ENCODE results near the gene ZNF732. TPM values are rescaled to one million over a fixed set of nuclear protein-coding genes. Genes with fewer than 3 reads are reported as not detected.

Gene ZNF732
- total and polyA plus RNA-seq, 2 donors (not counting 1 experiment from before 2014, with no cell fraction given), result 0.33 TPM; not detected in 1

DNA sequence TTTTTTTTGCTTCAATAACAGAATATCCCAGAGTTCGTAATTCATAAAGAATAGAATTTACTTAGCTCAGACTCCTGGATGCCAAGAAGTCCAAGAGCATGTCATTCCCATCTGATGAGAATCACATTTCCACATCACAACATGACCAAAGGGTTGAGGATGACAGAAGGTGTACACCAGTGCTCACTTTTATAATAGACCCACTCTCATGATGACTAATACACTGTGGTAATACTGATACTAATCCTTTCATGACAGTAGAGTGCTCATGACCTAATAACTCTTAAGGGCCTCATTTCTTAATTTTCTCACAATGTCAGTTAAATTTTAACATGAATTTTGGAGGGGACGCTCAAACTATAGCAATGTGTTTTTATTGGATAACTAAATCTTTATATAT, 69.2 kb downstream of the ZNF732 start:
- no peak for DNase-seq (ENCODE audit: low read depth in 2 of 2)
- Histone ChIP-seq H3K27ac (ENCODE audit: insufficient read depth, low read length) (no peak overlapping the region), H3K4me1 (ENCODE audit: control insufficient read depth, extremely low read depth, insufficient read depth, low read length) (no peaks in the 10 kb centered on the region), H3K9me3 (ENCODE audit: control insufficient read depth, insufficient read depth, low read depth, low read length) (no peaks in the 10 kb centered on the region), H3K4me2 (ENCODE audit: extremely low read depth, insufficient read depth, low read length) (no peak overlapping the region), H2AFZ (ENCODE audit: low read length) (no peak overlapping the region), H3K79me2 (ENCODE audit: control insufficient read depth, insufficient read depth, low read length) (no peaks in the 10 kb centered on the region), H3K4me3 (replicated peaks in 1 of 4; ENCODE audit: control extremely low read depth in 1 of 4, insufficient read depth in 1 of 4, low read depth in 3 of 4, low read length in 4 of 4) (no peak overlapping the region), H3K9ac (ENCODE audit: insufficient read depth, low read length) (no peak overlapping the region), H4K20me1 (ENCODE audit: control insufficient read depth, extremely low read depth, insufficient read depth, low read length) (no peaks in the 10 kb centered on the region), H3K27me3 (ENCODE audit: control insufficient read depth, insufficient read depth, low read length) (no peaks in the 10 kb centered on the region), H3K36me3 (ENCODE audit: control insufficient read depth, insufficient read depth, low read length) (no peaks in the 10 kb centered on the region)
- TF ChIP-seq EZH2 (IDR thresholded peaks at IDR 0.05; ENCODE audit: low read length, missing control alignments), result no peak
- TF ChIP-seq, protein P1, sequence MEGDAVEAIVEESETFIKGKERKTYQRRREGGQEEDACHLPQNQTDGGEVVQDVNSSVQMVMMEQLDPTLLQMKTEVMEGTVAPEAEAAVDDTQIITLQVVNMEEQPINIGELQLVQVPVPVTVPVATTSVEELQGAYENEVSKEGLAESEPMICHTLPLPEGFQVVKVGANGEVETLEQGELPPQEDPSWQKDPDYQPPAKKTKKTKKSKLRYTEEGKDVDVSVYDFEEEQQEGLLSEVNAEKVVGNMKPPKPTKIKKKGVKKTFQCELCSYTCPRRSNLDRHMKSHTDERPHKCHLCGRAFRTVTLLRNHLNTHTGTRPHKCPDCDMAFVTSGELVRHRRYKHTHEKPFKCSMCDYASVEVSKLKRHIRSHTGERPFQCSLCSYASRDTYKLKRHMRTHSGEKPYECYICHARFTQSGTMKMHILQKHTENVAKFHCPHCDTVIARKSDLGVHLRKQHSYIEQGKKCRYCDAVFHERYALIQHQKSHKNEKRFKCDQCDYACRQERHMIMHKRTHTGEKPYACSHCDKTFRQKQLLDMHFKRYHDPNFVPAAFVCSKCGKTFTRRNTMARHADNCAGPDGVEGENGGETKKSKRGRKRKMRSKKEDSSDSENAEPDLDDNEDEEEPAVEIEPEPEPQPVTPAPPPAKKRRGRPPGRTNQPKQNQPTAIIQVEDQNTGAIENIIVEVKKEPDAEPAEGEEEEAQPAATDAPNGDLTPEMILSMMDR (conservative IDR thresholded peaks at IDR 0.05 in 1 of 2, IDR thresholded peaks at IDR 0.05 in 1 of 2; ENCODE audit: low read depth in 1 of 2, low read length in 2 of 2), result no peak

DNA sequence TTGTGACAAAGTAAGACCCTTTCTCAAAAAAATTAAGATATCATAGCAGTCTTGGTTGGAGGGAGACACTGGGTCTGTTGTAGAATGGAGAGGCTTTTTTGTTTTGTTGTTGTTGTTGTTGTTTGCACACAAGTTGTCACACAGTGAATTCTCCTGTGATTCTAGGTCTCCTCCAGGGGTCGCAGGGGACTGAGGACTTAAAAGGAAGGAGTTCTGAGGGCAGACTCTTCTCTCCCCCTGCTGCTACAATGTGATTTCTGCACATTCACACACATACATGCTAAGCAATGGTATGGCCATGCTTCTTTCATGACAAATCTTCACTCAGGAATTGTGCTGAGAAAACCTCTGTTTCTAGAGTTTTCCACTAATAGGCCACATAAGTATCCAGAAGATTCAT, 71.1 kb downstream of the ZNF732 start:
- Histone ChIP-seq H2AFZ (ENCODE audit: low read length) (no peak overlapping the region), H3K36me3 (ENCODE audit: control insufficient read depth, insufficient read depth, low read length) (no peaks in the 10 kb centered on the region), H3K4me2 (ENCODE audit: extremely low read depth, insufficient read depth, low read length) (no peak overlapping the region), H3K4me1 (ENCODE audit: control insufficient read depth, extremely low read depth, insufficient read depth, low read length) (no peaks in the 10 kb centered on the region), H3K27me3 (ENCODE audit: control insufficient read depth, insufficient read depth, low read length) (no peaks in the 10 kb centered on the region), H3K4me3 (replicated peaks in 1 of 4; ENCODE audit: control extremely low read depth in 1 of 4, insufficient read depth in 1 of 4, low read depth in 3 of 4, low read length in 4 of 4) (no peak overlapping the region), H3K79me2 (ENCODE audit: control insufficient read depth, insufficient read depth, low read length) (no peaks in the 10 kb centered on the region), H3K27ac (ENCODE audit: insufficient read depth, low read length) (no peak overlapping the region), H4K20me1 (ENCODE audit: control insufficient read depth, extremely low read depth, insufficient read depth, low read length) (no peaks in the 10 kb centered on the region), H3K9ac (ENCODE audit: insufficient read depth, low read length) (no peak overlapping the region), H3K9me3 (ENCODE audit: control insufficient read depth, insufficient read depth, low read depth, low read length) (no peaks in the 10 kb centered on the region)
- no peak for DNase-seq (ENCODE audit: low read depth in 2 of 2)
- no peak for TF ChIP-seq EZH2 (IDR thresholded peaks at IDR 0.05; ENCODE audit: low read length, missing control alignments)
- TF ChIP-seq, protein P1 (conservative IDR thresholded peaks at IDR 0.05 in 1 of 2, IDR thresholded peaks at IDR 0.05 in 1 of 2; ENCODE audit: low read depth in 1 of 2, low read length in 2 of 2), result no peak

DNA sequence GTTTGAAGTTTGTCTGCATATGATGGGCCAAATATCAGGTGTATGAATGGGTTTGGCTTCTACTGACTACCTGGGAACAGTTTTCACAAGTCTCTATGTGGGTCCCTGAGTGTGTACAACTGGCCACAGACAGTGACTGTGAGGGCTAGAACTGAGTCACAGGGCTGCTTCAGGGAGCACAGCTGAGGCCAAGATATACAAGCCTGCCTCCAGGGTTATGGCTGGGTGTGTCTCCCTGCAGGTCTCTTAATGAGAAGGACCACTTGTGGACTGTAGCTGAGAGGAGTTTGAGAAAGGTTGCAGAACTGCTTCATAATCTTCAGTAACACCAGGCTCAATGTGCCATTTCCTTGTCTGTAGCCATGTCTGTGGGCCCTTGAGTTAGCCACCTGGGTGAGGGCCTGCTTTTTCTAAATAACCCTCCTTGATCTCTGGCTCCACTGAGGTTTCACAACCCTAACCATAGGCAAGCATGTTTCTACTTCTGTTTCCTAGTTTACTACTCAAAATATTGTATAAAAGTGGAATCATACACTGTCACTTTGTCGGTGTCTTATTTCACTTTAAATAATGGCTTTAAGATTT, 81.3 kb downstream of the ZNF732 start:
- no peaks in the 10 kb centered on the region for H3K27me3 ChIP-seq (ENCODE audit: control insufficient read depth, insufficient read depth, low read length)
- no peak for TF ChIP-seq EZH2 (IDR thresholded peaks at IDR 0.05; ENCODE audit: low read length, missing control alignments)
- TF ChIP-seq, protein P1 (conservative IDR thresholded peaks at IDR 0.05 in 1 of 2, IDR thresholded peaks at IDR 0.05 in 1 of 2; ENCODE audit: low read depth in 1 of 2, low read length in 2 of 2), result no peak
- no peak overlapping the region for H3K4me3 ChIP-seq (replicated peaks in 1 of 4; ENCODE audit: control extremely low read depth in 1 of 4, insufficient read depth in 1 of 4, low read depth in 3 of 4, low read length in 4 of 4)
- no peaks in the 10 kb centered on the region for H3K9me3 ChIP-seq (ENCODE audit: control insufficient read depth, insufficient read depth, low read depth, low read length)
- H3K36me3 ChIP-seq (ENCODE audit: control insufficient read depth, insufficient read depth, low read length), result no peaks in the 10 kb centered on the region
- H3K4me1 ChIP-seq (ENCODE audit: control insufficient read depth, extremely low read depth, insufficient read depth, low read length), result no peaks in the 10 kb centered on the region
- H4K20me1 ChIP-seq (ENCODE audit: control insufficient read depth, extremely low read depth, insufficient read depth, low read length), result no peaks in the 10 kb centered on the region
- no peak overlapping the region for H3K27ac ChIP-seq (ENCODE audit: insufficient read depth, low read length)
- H2AFZ ChIP-seq (ENCODE audit: low read length), result no peak overlapping the region
- no peaks in the 10 kb centered on the region for H3K79me2 ChIP-seq (ENCODE audit: control insufficient read depth, insufficient read depth, low read length)
- no peak overlapping the region for H3K9ac ChIP-seq (ENCODE audit: insufficient read depth, low read length)
- DNase-seq (ENCODE audit: low read depth in 2 of 2), result no peak
- no peak overlapping the region for H3K4me2 ChIP-seq (ENCODE audit: extremely low read depth, insufficient read depth, low read length)

Other genes with a start within 250 kb of the ZNF732 start
- 2.6 and 4.8 TPM in 2 replicates for gene ZNF718, start 181.0 kb downstream of the ZNF732 start, total RNA-seq
- 1.5 and 3.1 TPM in 2 replicates for gene ZNF718, start 181.0 kb downstream of the ZNF732 start, polyA plus RNA-seq
- 8.9 and 9.8 TPM in 2 replicates for gene ZNF141, start 32.3 kb upstream of the ZNF732 start, total RNA-seq
- 3.3 and 5.1 TPM in 2 replicates for gene ZNF141, start 32.3 kb upstream of the ZNF732 start, polyA plus RNA-seq
- 20.3 and 22.1 TPM in 2 replicates for gene ZNF721, start 193.7 kb upstream of the ZNF732 start, total RNA-seq
- gene ZNF721, start 193.7 kb upstream of the ZNF732 start, polyA plus RNA-seq, result 9.7 and 10.2 TPM in 2 replicates
- gene PIGG, start 193.7 kb upstream of the ZNF732 start, total RNA-seq, result 38.3 and 52.4 TPM in 2 replicates
- 33.4 and 40.7 TPM in 2 replicates for gene PIGG, start 193.7 kb upstream of the ZNF732 start, polyA plus RNA-seq

Measured in fibroblast of lung (primary cell).